Neural cell (in vitro differentiated cells): ENCODE measurements around the gene SH3GL3. TPM values are rescaled to one million over a fixed set of nuclear protein-coding genes. Genes with fewer than 3 reads are reported as not detected.

Source experiments
- H2AFZ ChIP-seq: fragments of 200-600, 300-800 bp; sonication (generic), shearing (Covaris generic); 2 replicates; pipeline ENCODE4 v1.6.0; 2014; ENCODE audit warnings: low read depth, mild to moderate bottlenecking, antibody characterized with exemption, low read length, moderate library complexity
- H3F3A ChIP-seq: fragments of 200-600 bp; shearing (Covaris generic); 2 replicates; pipeline ENCODE4 v1.6.1; 2016; ENCODE audit warnings: mild to moderate bottlenecking, moderate library complexity, mixed read lengths, antibody characterized with exemption, low read length; ENCODE audit not compliant: insufficient read depth, poor library complexity, severe bottlenecking
- H3K27ac ChIP-seq: fragments of 200-600, 300-800 bp; sonication (generic), shearing (Covaris generic); 2 replicates; pipeline ENCODE4 v1.5.1; 2014; ENCODE audit warnings: mild to moderate bottlenecking, low read length, moderate library complexity
- H3K27me3 ChIP-seq: fragments of 300-800, 200-600 bp; sonication (generic), shearing (Covaris generic); 2 replicates; pipeline ENCODE4 v1.6.0; 2014; ENCODE audit warnings: mild to moderate bottlenecking, low read depth, low read length, moderate library complexity; ENCODE audit not compliant: insufficient read depth
- H3K36me3 ChIP-seq: fragments of 300-800, 200-600 bp; sonication (generic), shearing (Covaris generic); 2 replicates; pipeline ENCODE4 v1.5.1; 2014; ENCODE audit warnings: mild to moderate bottlenecking, antibody characterized with exemption, low read length, moderate library complexity; ENCODE audit not compliant: insufficient read depth
- H3K4me2 ChIP-seq: fragments of 300-800, 200-600 bp; sonication (generic), shearing (Covaris generic); 2 replicates; pipeline ENCODE4 v1.6.0; 2014; ENCODE audit warnings: mild to moderate bottlenecking, low read length
- H3K4me3 ChIP-seq: fragments of 300-800, 200-600 bp; sonication (generic), shearing (Covaris generic); 2 replicates; pipeline ENCODE4 v1.5.1; 2014; ENCODE audit warnings: mild to moderate bottlenecking, low read length, moderate library complexity
- H3K79me2 ChIP-seq: fragments of 200-600 bp; shearing (Covaris generic); replicated peaks from 2 replicates; pipeline ENCODE4 v1.6.0; 2014; ENCODE audit warnings: mild to moderate bottlenecking, low read length, moderate library complexity; ENCODE audit not compliant: insufficient read depth
- H3K9ac ChIP-seq: fragments of 300-800, 200-600 bp; sonication (generic), shearing (Covaris generic); 2 replicates; pipeline ENCODE4 v1.6.1; 2016; ENCODE audit warnings: mild to moderate bottlenecking, low read length, mixed read lengths
- H3K9me2 ChIP-seq: fragments of 200-600 bp; shearing (Covaris generic); 2 replicates; pipeline ENCODE4 v1.6.1; 2016; ENCODE audit warnings: mild to moderate bottlenecking, low read length, mixed read lengths; ENCODE audit not compliant: insufficient read depth
- H3K9me3 ChIP-seq: fragments of 200-600, 300-800 bp; sonication (generic), shearing (Covaris generic); 2 replicates; pipeline ENCODE4 v1.6.1; 2016; ENCODE audit warnings: mild to moderate bottlenecking, mixed run types, low read length, moderate library complexity, mixed read lengths
- H4K20me1 ChIP-seq: fragments of 200-600 bp; shearing (Covaris generic); 2 replicates; pipeline ENCODE4 v1.6.1; 2016; ENCODE audit warnings: mild to moderate bottlenecking, mixed run types; ENCODE audit not compliant: insufficient read depth
- CTCF ChIP-seq: fragments of 450-650 bp; IDR thresholded peaks from 2 replicates; pipeline ENCODE4 v1.5.1; 2014; ENCODE audit warnings: antibody characterized with exemption, mild to moderate bottlenecking, moderate library complexity; ENCODE audit not compliant: poor library complexity, severe bottlenecking
- EP300 ChIP-seq: fragments of 450-650 bp; conservative IDR thresholded peaks from 2 replicates; pipeline ENCODE4 v1.6.1; 2014; ENCODE audit warnings: antibody characterized with exemption, mild to moderate bottlenecking, moderate library complexity; ENCODE audit not compliant: poor library complexity, severe bottlenecking
- EZH2 ChIP-seq: fragments of 200-600, 300-800 bp; shearing (Covaris generic), sonication (generic); IDR thresholded peaks from 2 replicates; pipeline ENCODE4 v1.6.1; 2014; ENCODE audit warnings: antibody characterized with exemption, low read length, borderline replicate concordance, mild to moderate bottlenecking; ENCODE audit not compliant: insufficient read depth, poor library complexity, severe bottlenecking
- MXI1 ChIP-seq: fragments of 450-650 bp; conservative IDR thresholded peaks from 2 replicates; pipeline ENCODE4 v1.6.1; 2014; ENCODE audit warnings: antibody characterized with exemption, mild to moderate bottlenecking; ENCODE audit not compliant: poor library complexity, severe bottlenecking
- POLR2AphosphoS5 ChIP-seq: IDR thresholded peaks from 2 replicates; pipeline ENCODE4 v1.6.1; 2012
- RAD21 ChIP-seq: fragments of 450-650 bp; conservative IDR thresholded peaks from 2 replicates; pipeline ENCODE4 v1.6.1; 2014; ENCODE audit warnings: antibody characterized with exemption, mild to moderate bottlenecking, moderate library complexity
- REST ChIP-seq: IDR thresholded peaks from 2 replicates; pipeline ENCODE4 v1.6.1; 2012; ENCODE audit warnings: borderline replicate concordance
- SMC3 ChIP-seq: fragments of 450-650 bp; conservative IDR thresholded peaks from 2 replicates; pipeline ENCODE4 v1.6.1; 2014; ENCODE audit warnings: antibody characterized with exemption, mild to moderate bottlenecking, moderate library complexity; ENCODE audit not compliant: poor library complexity
- TAF1 ChIP-seq: IDR thresholded peaks from 2 replicates; pipeline ENCODE4 v1.6.1; 2012; ENCODE audit warnings: low read depth
- polyA plus RNA-seq: library from polyadenylated mRNA; depleted of rRNA; stranded (reverse); fragments of >200 nt; gene quantifications from 2 replicates; pipeline ENCODE4 v1.2.3, GENCODE V29; 2014

The SH3GL3 gene
- polyA plus RNA-seq, 1 donor from 2014 or later: 104 TPM

GRCh38 chr15:83476708-83477107 lies 29.6 kb downstream of the SH3GL3 start:
- Histone ChIP-seq H3K27ac (no peak overlapping the region), H2AFZ (no peak overlapping the region), H3K36me3 (no peaks in the 10 kb centered on the region), H3K79me2 (no peaks in the 10 kb centered on the region), H3F3A (no peaks in the 10 kb centered on the region), H3K27me3 (no peaks in the 10 kb centered on the region), H3K9me3 (no peaks in the 10 kb centered on the region), H3K9me2 (no peaks in the 10 kb centered on the region), H3K4me3 (no peak overlapping the region), H4K20me1 (no peaks in the 10 kb centered on the region), H3K4me2 (no peak overlapping the region), H3K9ac (no peak overlapping the region)
- TF ChIP-seq TAF1 (no peak), EP300 (no peak), POLR2AphosphoS5 (no peak), SMC3 (no peak), REST (no peak), MXI1 (no peak), EZH2 (no peak), RAD21 (no peak), CTCF (no peak)

- Histone ChIP-seq H4K20me1 (no peaks in the 10 kb centered on the region), H3K79me2 (no peaks in the 10 kb centered on the region), H3K4me2 (no peak overlapping the region), H2AFZ (no peak overlapping the region), H3K27me3 (no peaks in the 10 kb centered on the region), H3K4me3 (no peak overlapping the region), H3F3A (no peaks in the 10 kb centered on the region), H3K27ac (no peak overlapping the region), H3K9me3 (no peaks in the 10 kb centered on the region), H3K36me3 (no peaks in the 10 kb centered on the region), H3K9me2 (no peaks in the 10 kb centered on the region), H3K9ac (no peak overlapping the region)
- no peak for TF ChIP-seq REST
- no peak for TF ChIP-seq CTCF
- no peak for TF ChIP-seq EZH2
- no peak for TF ChIP-seq RAD21
- no peak for TF ChIP-seq EP300
- no peak for TF ChIP-seq MXI1
- no peak for TF ChIP-seq SMC3
- no peak for TF ChIP-seq POLR2AphosphoS5
- TF ChIP-seq TAF1: no peak
These were observed 30.1 kb downstream of the SH3GL3 start for GRCh38 chr15:83477172-83477807.
